DOHH2 (cell line): ENCODE measurements around the gene DYRK1A.

Source experiments
- H3F3A ChIP-seq: fragments of 200-600 bp; sonication (generic), shearing (Covaris generic); 2 replicates; pipeline ENCODE4 v1.6.0; 2016; ENCODE audit warnings: antibody characterized with exemption, mild to moderate bottlenecking; ENCODE audit not compliant: control insufficient read depth, insufficient read depth
- H3K27ac ChIP-seq: fragments of 200-600 bp; sonication (generic); 2 replicates; pipeline ENCODE4 v1.5.1; 2014; ENCODE audit warnings: low read depth, mild to moderate bottlenecking, low read length, moderate library complexity
- H3K27me3 ChIP-seq: fragments of 200-600 bp; sonication (generic); 2 replicates; pipeline ENCODE4 v1.6.1; 2014; ENCODE audit warnings: mild to moderate bottlenecking, low read length, mixed read lengths; ENCODE audit not compliant: control insufficient read depth
- H3K36me3 ChIP-seq: fragments of 200-600 bp; sonication (generic); 2 replicates; pipeline ENCODE4 v1.6.1; 2014; ENCODE audit warnings: mild to moderate bottlenecking, low read length, moderate library complexity, mixed read lengths; ENCODE audit not compliant: control insufficient read depth
- H3K4me1 ChIP-seq: fragments of 200-600 bp; sonication (generic); 2 replicates; pipeline ENCODE4 v1.6.1; 2014; ENCODE audit warnings: mild to moderate bottlenecking, low read length, mixed read lengths; ENCODE audit not compliant: control insufficient read depth
- H3K4me2 ChIP-seq: fragments of 200-600 bp; sonication (generic); 2 replicates; pipeline ENCODE4 v1.6.0; 2014; ENCODE audit warnings: mild to moderate bottlenecking, low read length, moderate library complexity
- H3K4me3 ChIP-seq: fragments of 200-600 bp; sonication (generic); 2 replicates; pipeline ENCODE4 v1.5.1; 2014; ENCODE audit warnings: mild to moderate bottlenecking, low read length, mixed read lengths
- H3K79me2 ChIP-seq: fragments of 200-600 bp; sonication (generic); 2 replicates; pipeline ENCODE4 v1.6.1; 2014; ENCODE audit warnings: mild to moderate bottlenecking, low read length, mixed read lengths; ENCODE audit not compliant: control insufficient read depth
- H3K9me2 ChIP-seq: fragments of 200-600 bp; sonication (generic); replicated peaks from 2 replicates; pipeline ENCODE4 v1.6.1; 2014; ENCODE audit warnings: mild to moderate bottlenecking, low read length, mixed read lengths; ENCODE audit not compliant: control insufficient read depth
- H3K9me3 ChIP-seq: fragments of 200-600 bp; sonication (generic); 2 replicates; pipeline ENCODE4 v1.6.1; 2014; ENCODE audit warnings: antibody characterized with exemption, low read length, mixed read lengths; ENCODE audit not compliant: control insufficient read depth, insufficient read depth
- H4K20me1 ChIP-seq: fragments of 200-600 bp; sonication (generic); 2 replicates; pipeline ENCODE4 v1.6.0; 2014; ENCODE audit warnings: low read depth, mild to moderate bottlenecking, antibody characterized with exemption, low read length, moderate library complexity; ENCODE audit not compliant: control insufficient read depth, insufficient read depth
- EZH2phosphoT487 ChIP-seq: fragments of 200-600 bp; sonication (generic); IDR thresholded peaks from 2 replicates; pipeline ENCODE4 v1.6.1; 2017; ENCODE audit warnings: borderline replicate concordance, mild to moderate bottlenecking, antibody characterized with exemption, low read length, moderate library complexity, mixed read lengths
- TF ChIP-seq, protein P1 (sequence below): fragments of 200-600 bp; sonication (generic); IDR thresholded peaks from one replicate; pipeline ENCODE4 v1.5.1; 2014; ENCODE audit warnings: antibody characterized with exemption, mild to moderate bottlenecking, low read depth, low read length; ENCODE audit not compliant: poor library complexity, severe bottlenecking

Gene DYRK1A

DNA sequence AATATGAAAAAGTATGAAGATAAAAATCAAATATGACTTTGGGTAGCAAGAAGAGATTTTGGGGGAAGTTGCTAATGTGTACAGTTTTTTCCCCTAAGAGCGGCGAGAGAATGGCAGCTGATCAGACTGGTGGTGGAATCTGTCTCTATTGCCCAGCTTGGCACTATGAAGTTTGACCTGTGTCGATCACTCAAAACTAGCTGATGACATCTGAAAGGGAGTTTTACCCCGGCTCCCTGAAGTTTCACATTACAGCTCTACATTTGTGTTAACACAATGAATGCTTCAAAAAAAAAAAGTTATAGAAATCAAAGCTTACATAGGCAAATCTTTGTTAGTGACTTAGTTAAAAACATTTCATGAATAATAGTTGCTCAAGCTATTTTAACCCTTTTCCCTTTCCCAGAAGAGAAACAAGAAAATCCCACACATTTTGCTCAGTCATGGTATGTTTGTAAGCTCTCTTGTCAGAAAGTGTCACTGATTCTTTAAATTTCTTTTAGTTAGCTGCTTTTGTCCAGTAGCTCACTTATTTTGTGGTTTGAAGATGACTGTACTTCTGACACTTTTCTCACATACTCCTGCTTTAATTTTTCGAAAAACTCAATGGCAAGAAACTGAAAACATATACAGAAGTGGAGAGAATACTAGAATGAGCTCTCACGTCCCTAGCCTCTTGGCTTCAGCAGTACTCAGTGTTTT is 41.3 kb downstream of the DYRK1A start:
- Histone ChIP-seq H3K27ac (no peak overlapping the region), H3K9me3 (no peaks in the 10 kb centered on the region), H3F3A (peaks cover 2% of the 10 kb centered on the region; the same call in 1 of the 2 replicates), H3K27me3 (no peaks in the 10 kb centered on the region), H3K36me3 (peaks cover 8% of the 10 kb centered on the region; the same call in 1 of the 2 replicates), H3K4me2 (no peak overlapping the region), H3K4me1 (peaks cover 50% of the 10 kb centered on the region), H3K79me2 (peaks cover 99% of the 10 kb centered on the region), H3K9me2 (no peaks in the 10 kb centered on the region), H4K20me1 (peaks cover 65% of the 10 kb centered on the region), H3K4me3 (no peak overlapping the region)
- TF ChIP-seq EZH2phosphoT487: no peak
- TF ChIP-seq, protein P1, sequence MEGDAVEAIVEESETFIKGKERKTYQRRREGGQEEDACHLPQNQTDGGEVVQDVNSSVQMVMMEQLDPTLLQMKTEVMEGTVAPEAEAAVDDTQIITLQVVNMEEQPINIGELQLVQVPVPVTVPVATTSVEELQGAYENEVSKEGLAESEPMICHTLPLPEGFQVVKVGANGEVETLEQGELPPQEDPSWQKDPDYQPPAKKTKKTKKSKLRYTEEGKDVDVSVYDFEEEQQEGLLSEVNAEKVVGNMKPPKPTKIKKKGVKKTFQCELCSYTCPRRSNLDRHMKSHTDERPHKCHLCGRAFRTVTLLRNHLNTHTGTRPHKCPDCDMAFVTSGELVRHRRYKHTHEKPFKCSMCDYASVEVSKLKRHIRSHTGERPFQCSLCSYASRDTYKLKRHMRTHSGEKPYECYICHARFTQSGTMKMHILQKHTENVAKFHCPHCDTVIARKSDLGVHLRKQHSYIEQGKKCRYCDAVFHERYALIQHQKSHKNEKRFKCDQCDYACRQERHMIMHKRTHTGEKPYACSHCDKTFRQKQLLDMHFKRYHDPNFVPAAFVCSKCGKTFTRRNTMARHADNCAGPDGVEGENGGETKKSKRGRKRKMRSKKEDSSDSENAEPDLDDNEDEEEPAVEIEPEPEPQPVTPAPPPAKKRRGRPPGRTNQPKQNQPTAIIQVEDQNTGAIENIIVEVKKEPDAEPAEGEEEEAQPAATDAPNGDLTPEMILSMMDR: no peak

DNA sequence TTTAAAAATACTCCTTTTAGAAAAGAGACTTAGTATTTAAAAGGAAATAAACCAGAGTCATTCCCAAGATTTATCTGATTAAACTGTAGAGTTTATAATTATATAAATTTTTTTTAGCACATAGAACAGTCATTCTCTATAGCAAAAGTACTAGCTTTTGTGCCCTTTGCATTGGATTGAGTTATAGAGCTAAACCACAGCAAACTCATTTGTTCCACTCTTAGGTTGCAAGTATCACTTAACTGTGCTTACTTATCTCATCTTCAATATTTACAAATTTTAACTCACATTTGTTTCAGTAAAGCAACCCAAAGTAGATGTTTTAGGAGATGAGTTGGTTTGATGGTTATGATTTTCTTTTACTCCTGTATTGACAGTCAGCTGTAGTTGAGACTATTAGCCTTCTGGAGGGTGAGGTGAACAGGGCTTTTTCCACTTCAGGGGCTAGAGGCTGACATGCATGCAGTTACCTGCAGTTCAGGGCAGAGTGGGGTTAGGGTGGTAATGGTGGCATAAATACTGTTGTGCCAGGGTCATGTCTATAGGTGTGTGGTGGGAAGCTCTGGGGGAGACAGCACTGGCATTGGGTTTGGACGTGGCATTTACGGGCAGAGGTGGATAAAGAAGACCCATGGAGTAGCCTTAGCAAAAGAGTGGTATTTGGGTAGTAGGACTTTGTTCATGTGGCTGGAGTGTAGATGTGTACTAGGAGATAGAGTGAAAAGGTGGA is 42.1 kb downstream of the DYRK1A start:
- Histone ChIP-seq H3K36me3 (peaks cover 8% of the 10 kb centered on the region; the same call in 1 of the 2 replicates), H3K79me2 (peaks cover 99% of the 10 kb centered on the region), H3K4me3 (no peak overlapping the region), H3K27ac (no peak overlapping the region), H3K9me2 (no peaks in the 10 kb centered on the region), H3K27me3 (no peaks in the 10 kb centered on the region), H4K20me1 (peaks cover 68% of the 10 kb centered on the region), H3K9me3 (no peaks in the 10 kb centered on the region), H3F3A (peaks cover 2% of the 10 kb centered on the region; the same call in 1 of the 2 replicates), H3K4me2 (no peak overlapping the region), H3K4me1 (peaks cover 55% of the 10 kb centered on the region)
- TF ChIP-seq, protein P1: no peak
- TF ChIP-seq EZH2phosphoT487: no peak

DNA sequence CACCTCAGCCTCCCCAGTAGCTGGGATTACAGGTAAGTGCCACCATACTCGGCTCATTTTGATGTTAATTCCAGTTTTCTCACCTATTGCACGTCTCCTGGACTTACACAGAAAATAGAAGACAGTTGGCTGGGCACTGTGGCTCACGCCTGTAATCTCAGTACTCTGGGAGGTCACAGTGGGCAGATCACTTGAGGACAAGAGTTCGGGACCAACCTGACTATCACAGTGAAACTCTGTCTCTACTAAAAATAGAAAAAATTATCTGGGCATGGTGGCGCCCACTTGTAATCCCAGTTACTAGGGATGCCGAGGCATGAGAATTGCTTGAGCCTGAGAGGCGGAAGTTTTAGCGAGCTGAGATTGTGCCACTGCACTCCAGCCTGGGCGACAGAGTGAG is 44.1 kb downstream of the DYRK1A start:
- H3K9me2 ChIP-seq: no peaks in the 10 kb centered on the region
- peaks cover 8% of the 10 kb centered on the region; the same call in 1 of the 2 replicates for H3K36me3 ChIP-seq
- H3K4me3 ChIP-seq: no peak overlapping the region
- H4K20me1 ChIP-seq: peaks cover 55% of the 10 kb centered on the region
- H3F3A ChIP-seq: peaks cover 2% of the 10 kb centered on the region; the same call in 1 of the 2 replicates
- peaks cover 99% of the 10 kb centered on the region for H3K79me2 ChIP-seq
- H3K27ac ChIP-seq: no peak overlapping the region
- H3K27me3 ChIP-seq: no peaks in the 10 kb centered on the region
- TF ChIP-seq, protein P1: no peak
- no peak for TF ChIP-seq EZH2phosphoT487
- peaks cover 55% of the 10 kb centered on the region for H3K4me1 ChIP-seq
- no peak overlapping the region for H3K4me2 ChIP-seq
- no peaks in the 10 kb centered on the region for H3K9me3 ChIP-seq
